HL-60 (cell line): ENCODE results near the gene ARHGAP26.

Source experiments
- DNase-seq, 2 experiments: peaks; one replicate each; pipeline ENCODE4 v3.0.0-alpha.2; 2010 to 2020; ENCODE audit warnings: low read depth in 1 of 2, low spot score in 1 of 2
- H3K27ac ChIP-seq: fragments of 250-450 bp; sonication (Bioruptor Pico); replicated peaks from 2 replicates; pipeline ENCODE4 v1.5.1; 2020; ENCODE audit warnings: mild to moderate bottlenecking, moderate library complexity
- H3K27me3 ChIP-seq: fragments of 250-450 bp; sonication (Bioruptor Pico); 2 replicates; pipeline ENCODE4 v1.5.1; 2021; ENCODE audit warnings: mild to moderate bottlenecking, moderate library complexity; ENCODE audit not compliant: insufficient read depth, poor library complexity, severe bottlenecking
- H3K4me3 ChIP-seq: replicated peaks from 2 replicates; pipeline ENCODE4 v1.5.1; 2011; ENCODE audit warnings: mild to moderate bottlenecking, control low read depth, low read length; ENCODE audit not compliant: insufficient read depth
- GABPA ChIP-seq: IDR thresholded peaks from 2 replicates; pipeline ENCODE4 v1.6.1; 2012; ENCODE audit warnings: low read depth
- POLR2AphosphoS5 ChIP-seq: IDR thresholded peaks from 2 replicates; pipeline ENCODE4 v1.6.1; 2012; ENCODE audit warnings: low read depth
- SPI1 ChIP-seq: IDR thresholded peaks from 2 replicates; pipeline ENCODE4 v1.6.1; 2012; ENCODE audit warnings: low read depth, mild to moderate bottlenecking, borderline replicate concordance
- TF ChIP-seq, protein P1 (sequence below): IDR thresholded peaks from one replicate; pipeline ENCODE4 v1.5.1; 2011; ENCODE audit warnings: low read length, control low read depth, inconsistent platforms; ENCODE audit not compliant: insufficient read depth
- TF ChIP-seq, protein P2 (sequence below): IDR thresholded peaks from 2 replicates; pipeline ENCODE4 v1.6.1; 2012; ENCODE audit warnings: low read depth; ENCODE audit not compliant: insufficient replicate concordance

The ARHGAP26 gene

DNA sequence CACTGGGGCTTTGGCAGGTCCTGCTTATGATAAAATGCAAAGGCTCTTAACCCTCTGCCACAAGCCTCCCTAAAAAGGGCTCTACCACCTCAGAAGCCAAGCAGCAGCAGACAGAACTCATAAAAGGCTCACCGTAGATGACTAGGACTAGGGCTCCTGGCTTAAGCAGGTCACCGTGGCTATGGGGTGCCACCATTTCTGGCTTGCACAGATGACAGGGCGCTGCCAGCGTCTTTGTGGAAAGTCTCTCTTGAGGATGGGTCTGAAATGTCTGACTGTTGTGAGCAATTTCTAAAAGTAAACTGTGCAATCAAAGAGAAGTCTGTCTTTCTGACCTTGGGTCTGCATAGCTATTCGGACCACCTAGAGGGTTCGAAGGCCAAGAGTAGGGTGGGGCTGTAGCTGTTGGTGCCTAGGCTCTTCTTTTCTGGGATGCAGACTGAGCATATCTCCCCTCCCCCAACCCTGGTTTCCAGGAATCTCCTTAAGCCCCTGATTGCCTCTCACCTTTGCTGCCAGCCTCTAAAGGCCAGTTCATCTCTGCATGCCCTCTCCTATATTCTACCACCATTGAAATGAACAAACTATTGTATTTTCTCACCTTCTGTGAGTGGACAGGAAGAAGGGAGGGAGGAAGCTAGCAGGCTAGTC is 307.4 kb downstream of the ARHGAP26 start:
- no peaks in the 10 kb centered on the region for H3K27me3 ChIP-seq
- no peak for DNase-seq
- TF ChIP-seq, protein P1, sequence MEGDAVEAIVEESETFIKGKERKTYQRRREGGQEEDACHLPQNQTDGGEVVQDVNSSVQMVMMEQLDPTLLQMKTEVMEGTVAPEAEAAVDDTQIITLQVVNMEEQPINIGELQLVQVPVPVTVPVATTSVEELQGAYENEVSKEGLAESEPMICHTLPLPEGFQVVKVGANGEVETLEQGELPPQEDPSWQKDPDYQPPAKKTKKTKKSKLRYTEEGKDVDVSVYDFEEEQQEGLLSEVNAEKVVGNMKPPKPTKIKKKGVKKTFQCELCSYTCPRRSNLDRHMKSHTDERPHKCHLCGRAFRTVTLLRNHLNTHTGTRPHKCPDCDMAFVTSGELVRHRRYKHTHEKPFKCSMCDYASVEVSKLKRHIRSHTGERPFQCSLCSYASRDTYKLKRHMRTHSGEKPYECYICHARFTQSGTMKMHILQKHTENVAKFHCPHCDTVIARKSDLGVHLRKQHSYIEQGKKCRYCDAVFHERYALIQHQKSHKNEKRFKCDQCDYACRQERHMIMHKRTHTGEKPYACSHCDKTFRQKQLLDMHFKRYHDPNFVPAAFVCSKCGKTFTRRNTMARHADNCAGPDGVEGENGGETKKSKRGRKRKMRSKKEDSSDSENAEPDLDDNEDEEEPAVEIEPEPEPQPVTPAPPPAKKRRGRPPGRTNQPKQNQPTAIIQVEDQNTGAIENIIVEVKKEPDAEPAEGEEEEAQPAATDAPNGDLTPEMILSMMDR: no peak
- TF ChIP-seq, protein P2, sequence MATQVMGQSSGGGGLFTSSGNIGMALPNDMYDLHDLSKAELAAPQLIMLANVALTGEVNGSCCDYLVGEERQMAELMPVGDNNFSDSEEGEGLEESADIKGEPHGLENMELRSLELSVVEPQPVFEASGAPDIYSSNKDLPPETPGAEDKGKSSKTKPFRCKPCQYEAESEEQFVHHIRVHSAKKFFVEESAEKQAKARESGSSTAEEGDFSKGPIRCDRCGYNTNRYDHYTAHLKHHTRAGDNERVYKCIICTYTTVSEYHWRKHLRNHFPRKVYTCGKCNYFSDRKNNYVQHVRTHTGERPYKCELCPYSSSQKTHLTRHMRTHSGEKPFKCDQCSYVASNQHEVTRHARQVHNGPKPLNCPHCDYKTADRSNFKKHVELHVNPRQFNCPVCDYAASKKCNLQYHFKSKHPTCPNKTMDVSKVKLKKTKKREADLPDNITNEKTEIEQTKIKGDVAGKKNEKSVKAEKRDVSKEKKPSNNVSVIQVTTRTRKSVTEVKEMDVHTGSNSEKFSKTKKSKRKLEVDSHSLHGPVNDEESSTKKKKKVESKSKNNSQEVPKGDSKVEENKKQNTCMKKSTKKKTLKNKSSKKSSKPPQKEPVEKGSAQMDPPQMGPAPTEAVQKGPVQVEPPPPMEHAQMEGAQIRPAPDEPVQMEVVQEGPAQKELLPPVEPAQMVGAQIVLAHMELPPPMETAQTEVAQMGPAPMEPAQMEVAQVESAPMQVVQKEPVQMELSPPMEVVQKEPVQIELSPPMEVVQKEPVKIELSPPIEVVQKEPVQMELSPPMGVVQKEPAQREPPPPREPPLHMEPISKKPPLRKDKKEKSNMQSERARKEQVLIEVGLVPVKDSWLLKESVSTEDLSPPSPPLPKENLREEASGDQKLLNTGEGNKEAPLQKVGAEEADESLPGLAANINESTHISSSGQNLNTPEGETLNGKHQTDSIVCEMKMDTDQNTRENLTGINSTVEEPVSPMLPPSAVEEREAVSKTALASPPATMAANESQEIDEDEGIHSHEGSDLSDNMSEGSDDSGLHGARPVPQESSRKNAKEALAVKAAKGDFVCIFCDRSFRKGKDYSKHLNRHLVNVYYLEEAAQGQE: no peak
- TF ChIP-seq POLR2AphosphoS5: no peak
- TF ChIP-seq SPI1: no peak
- no peak for TF ChIP-seq GABPA
- H3K4me3 ChIP-seq: no peak overlapping the region
- H3K27ac ChIP-seq: no peak overlapping the region

DNA sequence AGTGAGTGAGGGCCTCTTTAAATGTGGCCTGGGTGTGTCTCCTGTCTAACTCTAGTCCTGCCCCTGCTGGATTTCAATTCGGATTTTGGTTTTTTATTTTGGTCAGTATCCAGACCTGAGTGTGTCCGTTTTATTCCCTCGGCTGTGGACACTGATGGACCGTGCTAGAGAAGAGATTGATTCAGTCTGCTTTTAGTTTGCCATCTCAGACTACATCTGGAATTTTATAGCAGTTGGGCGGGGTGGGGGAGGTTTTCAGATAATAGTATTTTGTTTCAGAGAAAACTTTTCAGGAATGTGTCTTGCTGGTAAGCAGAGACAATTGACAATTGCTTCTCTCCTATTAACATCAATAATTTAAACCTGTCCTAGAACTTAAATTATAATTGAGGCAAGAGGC is 308.1 kb downstream of the ARHGAP26 start:
- Histone ChIP-seq H3K27me3 (no peaks in the 10 kb centered on the region), H3K27ac (no peak overlapping the region), H3K4me3 (no peak overlapping the region)
- no peak for DNase-seq
- TF ChIP-seq, protein P2: no peak
- TF ChIP-seq, protein P1: no peak
- TF ChIP-seq POLR2AphosphoS5: no peak
- TF ChIP-seq GABPA: no peak
- no peak for TF ChIP-seq SPI1

DNA sequence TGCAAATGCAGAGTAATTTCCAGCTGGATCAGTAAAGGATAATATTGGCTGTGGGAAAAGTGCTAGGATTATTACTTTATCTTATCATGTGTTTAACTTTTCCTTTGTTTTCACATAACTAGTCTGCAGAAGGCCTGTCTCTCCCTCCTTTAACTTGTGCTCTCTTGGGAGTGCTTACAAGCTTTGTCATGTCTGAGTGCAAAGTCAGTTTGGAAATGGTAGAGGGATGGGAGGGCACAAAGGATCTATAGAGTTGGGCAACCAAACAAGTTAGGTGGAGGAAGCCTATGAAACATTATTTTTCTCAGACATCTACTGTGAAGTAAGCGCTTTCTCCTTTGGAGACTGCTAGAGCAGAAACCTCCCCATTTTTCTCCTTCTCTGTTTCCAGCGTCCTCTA is 308.8 kb downstream of the ARHGAP26 start:
- TF ChIP-seq, protein P1: no peak
- TF ChIP-seq POLR2AphosphoS5 (no peak), GABPA (no peak), SPI1 (no peak)
- TF ChIP-seq, protein P2: no peak
- no peak for DNase-seq
- no peak overlapping the region for H3K27ac ChIP-seq
- no peak overlapping the region for H3K4me3 ChIP-seq
- no peaks in the 10 kb centered on the region for H3K27me3 ChIP-seq
